ENCODE results near the gene BRINP1. TPM values are rescaled to one million over a fixed set of nuclear protein-coding genes. Genes with fewer than 3 reads are reported as not detected.
"Not testable (repeated sequence)": the region's sequence is repeated elsewhere in the genome, so short reads cannot be mapped to it uniquely, and the experiment has no call there.

BRINP1 gene
- polyA plus RNA-seq, 1 experiment = not detected

GRCh38 chr9:119179701-119180100 is 189.5 kb downstream of the BRINP1 start:
- CTCF ChIA-PET = no interaction called here
- H3K27ac ChIP-seq (ENCODE audit: low read depth, low read length) = no peak overlapping the region
- TF ChIP-seq, protein P1, sequence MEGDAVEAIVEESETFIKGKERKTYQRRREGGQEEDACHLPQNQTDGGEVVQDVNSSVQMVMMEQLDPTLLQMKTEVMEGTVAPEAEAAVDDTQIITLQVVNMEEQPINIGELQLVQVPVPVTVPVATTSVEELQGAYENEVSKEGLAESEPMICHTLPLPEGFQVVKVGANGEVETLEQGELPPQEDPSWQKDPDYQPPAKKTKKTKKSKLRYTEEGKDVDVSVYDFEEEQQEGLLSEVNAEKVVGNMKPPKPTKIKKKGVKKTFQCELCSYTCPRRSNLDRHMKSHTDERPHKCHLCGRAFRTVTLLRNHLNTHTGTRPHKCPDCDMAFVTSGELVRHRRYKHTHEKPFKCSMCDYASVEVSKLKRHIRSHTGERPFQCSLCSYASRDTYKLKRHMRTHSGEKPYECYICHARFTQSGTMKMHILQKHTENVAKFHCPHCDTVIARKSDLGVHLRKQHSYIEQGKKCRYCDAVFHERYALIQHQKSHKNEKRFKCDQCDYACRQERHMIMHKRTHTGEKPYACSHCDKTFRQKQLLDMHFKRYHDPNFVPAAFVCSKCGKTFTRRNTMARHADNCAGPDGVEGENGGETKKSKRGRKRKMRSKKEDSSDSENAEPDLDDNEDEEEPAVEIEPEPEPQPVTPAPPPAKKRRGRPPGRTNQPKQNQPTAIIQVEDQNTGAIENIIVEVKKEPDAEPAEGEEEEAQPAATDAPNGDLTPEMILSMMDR (IDR thresholded peaks at IDR 0.05; ENCODE audit: low read depth, low read length) = no peak
- no peak overlapping the region for H3K4me3 ChIP-seq (ENCODE audit: low read depth, low read length)
- DNase-seq (ENCODE audit: low read depth, low spot score) = no peak
- H3K27me3 ChIP-seq (ENCODE audit: control insufficient read depth, insufficient read depth, low read length) = no peaks in the 10 kb centered on the region
- POLR2A ChIA-PET = no interaction called here
- peaks cover 17% of the 10 kb centered on the region; the same call in 1 of the 2 replicates for H3K9me3 ChIP-seq (ENCODE audit: control insufficient read depth, insufficient read depth, low read length)

DNA sequence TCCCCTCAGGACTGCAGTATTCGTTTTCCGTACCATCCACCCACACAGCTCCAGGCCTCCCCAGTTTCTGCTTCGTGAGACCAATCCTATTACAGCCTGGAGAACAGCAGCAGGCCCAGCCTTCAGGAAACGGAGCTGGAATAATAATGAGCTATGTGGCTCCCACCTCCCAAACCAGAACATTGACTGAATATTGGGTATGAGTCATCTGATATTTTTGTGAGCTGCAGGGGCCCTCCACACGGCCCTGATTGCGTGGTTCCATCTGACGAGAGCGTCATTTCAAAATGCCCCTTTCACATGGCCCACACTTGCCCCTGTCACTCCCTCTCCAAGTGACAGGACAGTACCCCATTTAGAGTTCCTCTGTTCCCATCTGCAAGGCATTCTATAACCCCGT is 192.0 kb downstream of the BRINP1 start:
- H3K27ac ChIP-seq (ENCODE audit: low read depth, low read length) = no peak overlapping the region
- TF ChIP-seq, protein P1 (IDR thresholded peaks at IDR 0.05; ENCODE audit: low read depth, low read length) = no peak
- POLR2A ChIA-PET = no interaction called here
- no peaks in the 10 kb centered on the region for H3K27me3 ChIP-seq (ENCODE audit: control insufficient read depth, insufficient read depth, low read length)
- no peak overlapping the region for H3K4me3 ChIP-seq (ENCODE audit: low read depth, low read length)
- DNase-seq (ENCODE audit: low read depth, low spot score) = no peak
- CTCF ChIA-PET = no interaction called here
- peaks cover 17% of the 10 kb centered on the region; the same call in 1 of the 2 replicates for H3K9me3 ChIP-seq (ENCODE audit: control insufficient read depth, insufficient read depth, low read length)

GRCh38 chr9:119175581-119175980 is 193.7 kb downstream of the BRINP1 start:
- no peak for DNase-seq (ENCODE audit: low read depth, low spot score)
- POLR2A ChIA-PET = no interaction called here
- TF ChIP-seq, protein P1 (IDR thresholded peaks at IDR 0.05; ENCODE audit: low read depth, low read length) = no peak
- H3K27me3 ChIP-seq (ENCODE audit: control insufficient read depth, insufficient read depth, low read length) = no peaks in the 10 kb centered on the region
- peaks cover 17% of the 10 kb centered on the region; the same call in 1 of the 2 replicates for H3K9me3 ChIP-seq (ENCODE audit: control insufficient read depth, insufficient read depth, low read length)
- H3K4me3 ChIP-seq (ENCODE audit: low read depth, low read length) = no peak overlapping the region
- H3K27ac ChIP-seq (ENCODE audit: low read depth, low read length) = no peak overlapping the region
- CTCF ChIA-PET = no interaction called here

DNA sequence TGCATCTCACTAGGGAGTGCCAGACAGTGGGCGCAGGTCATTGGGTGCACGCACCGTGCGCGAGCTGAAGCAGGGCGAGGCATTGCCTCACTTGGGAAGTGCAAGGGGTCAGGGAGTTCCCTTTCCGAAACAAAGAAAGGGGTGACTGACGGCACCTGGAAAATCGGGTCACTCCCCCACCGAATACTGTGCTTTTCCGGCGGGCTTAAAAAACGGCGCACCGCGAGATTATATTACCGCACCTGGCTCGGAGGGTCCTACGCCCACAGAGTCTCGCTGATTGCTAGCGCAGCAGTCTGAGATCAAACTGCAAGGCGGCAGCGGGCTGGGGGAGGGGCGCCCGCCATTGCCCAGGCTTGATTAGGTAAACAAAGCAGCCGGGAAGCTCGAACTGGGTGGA is 200.0 kb downstream of the BRINP1 start:
- H3K9me3 ChIP-seq (ENCODE audit: control insufficient read depth, insufficient read depth, low read length) = peaks cover 20% of the 10 kb centered on the region
- DNase-seq (ENCODE audit: low read depth, low spot score); H3K27ac ChIP-seq (ENCODE audit: low read depth, low read length); H3K27me3 ChIP-seq (ENCODE audit: control insufficient read depth, insufficient read depth, low read length); H3K4me3 ChIP-seq (ENCODE audit: low read depth, low read length); POLR2A ChIA-PET; CTCF ChIA-PET: not testable (repeated sequence)

DNA sequence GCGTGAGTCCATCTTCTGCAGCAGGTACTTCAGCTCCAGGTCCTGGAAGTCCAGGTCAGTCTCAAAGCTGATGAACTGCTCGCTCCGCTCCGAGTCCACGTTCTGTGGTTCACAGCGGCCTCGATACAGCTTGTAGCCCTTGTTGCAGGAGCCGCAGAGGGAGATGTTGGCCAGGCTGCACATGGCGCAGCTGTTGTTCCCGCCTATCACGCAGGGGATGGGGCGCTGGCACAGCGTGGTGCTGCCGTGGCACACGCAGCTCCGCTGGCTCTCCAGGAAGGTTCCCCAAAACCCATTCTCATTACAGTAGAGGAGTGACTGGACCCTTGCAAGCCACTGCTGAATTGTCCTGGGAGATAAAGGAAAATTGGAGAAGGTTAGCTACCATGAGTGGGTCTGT is 201.4 kb downstream of the BRINP1 start:
- Histone ChIP-seq H3K4me3 (ENCODE audit: low read depth, low read length) (no peak overlapping the region), H3K9me3 (ENCODE audit: control insufficient read depth, insufficient read depth, low read length) (peaks cover 22% of the 10 kb centered on the region), H3K27me3 (ENCODE audit: control insufficient read depth, insufficient read depth, low read length) (no peaks in the 10 kb centered on the region), H3K27ac (ENCODE audit: low read depth, low read length) (no peak overlapping the region)
- no peak for DNase-seq (ENCODE audit: low read depth, low spot score)
- ChIA-PET POLR2A (no interaction called here), CTCF (no interaction called here)
- TF ChIP-seq, protein P1 (IDR thresholded peaks at IDR 0.05; ENCODE audit: low read depth, low read length) = no peak

DNA sequence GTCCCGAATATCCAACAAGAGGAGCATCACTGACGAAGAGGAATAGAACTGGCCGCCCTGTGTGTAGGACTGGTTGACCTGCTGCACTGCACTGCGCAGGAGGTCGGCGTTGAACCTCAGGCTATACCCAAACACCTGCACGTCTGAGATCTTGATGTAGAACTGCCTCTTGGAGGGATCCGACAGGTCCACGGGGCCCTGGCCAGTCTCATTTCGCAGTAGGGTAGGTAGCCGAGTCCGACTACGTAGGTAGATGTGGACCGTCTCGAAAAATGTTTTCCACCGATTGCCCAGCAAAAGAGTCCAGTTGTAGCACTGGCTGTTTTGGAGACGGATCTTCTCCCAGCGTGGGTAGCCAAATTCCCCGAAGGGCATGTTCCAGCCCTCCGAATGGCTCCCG is 202.0 kb downstream of the BRINP1 start:
- CTCF ChIA-PET = no interaction called here

More for the DNA sequence above, 202.0 kb downstream of the BRINP1 start:
- Histone ChIP-seq H3K9me3 (ENCODE audit: control insufficient read depth, insufficient read depth, low read length) (peaks cover 22% of the 10 kb centered on the region), H3K4me3 (ENCODE audit: low read depth, low read length) (no peak overlapping the region), H3K27ac (ENCODE audit: low read depth, low read length) (no peak overlapping the region), H3K27me3 (ENCODE audit: control insufficient read depth, insufficient read depth, low read length) (no peaks in the 10 kb centered on the region)
- TF ChIP-seq, protein P1 (IDR thresholded peaks at IDR 0.05; ENCODE audit: low read depth, low read length) = no peak
- no peak for DNase-seq (ENCODE audit: low read depth, low spot score)
- POLR2A ChIA-PET = no interaction called here
